ENCODE results near the gene ARHGAP6. TPM values are rescaled to one million over a fixed set of nuclear protein-coding genes. Genes with fewer than 3 reads are reported as not detected.

Gene ARHGAP6
- total RNA-seq, 1 donor from 2014 or later = 16.7 TPM

DNA sequence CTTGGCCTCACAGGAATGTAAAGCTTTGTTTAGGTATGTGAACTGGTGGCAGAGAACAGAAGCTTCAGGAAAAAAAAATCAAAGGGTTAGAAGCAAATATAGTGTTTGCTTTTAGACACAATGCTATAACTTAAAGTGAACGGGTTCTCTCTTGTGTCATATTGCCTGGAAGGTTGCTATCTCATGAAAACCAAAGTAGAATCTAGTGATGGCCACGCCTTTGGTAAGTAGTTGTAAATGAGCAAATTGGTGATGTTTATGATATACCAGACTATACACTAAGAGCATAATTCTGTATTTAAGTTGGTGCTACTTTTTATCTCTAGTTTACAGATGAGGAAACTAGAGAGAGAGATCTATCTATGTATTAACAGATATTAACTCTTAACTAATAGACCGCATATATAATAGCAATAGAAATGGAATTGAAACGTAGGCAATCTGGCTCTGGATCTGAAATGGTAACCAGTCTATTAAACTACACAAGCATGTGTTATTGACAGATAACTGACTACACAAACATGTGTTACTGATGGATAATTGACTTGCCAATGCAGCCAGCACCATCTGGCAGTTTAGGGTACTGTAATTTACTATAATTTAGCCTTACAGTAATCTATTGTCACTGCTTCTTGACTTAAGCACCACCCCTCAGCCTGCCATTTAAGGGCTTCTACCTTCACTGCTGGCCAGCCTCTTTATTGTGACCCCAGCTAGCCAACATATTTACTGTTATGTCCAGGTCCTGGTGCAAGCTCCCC is 513.7 kb downstream of the ARHGAP6 start:
- TF ChIP-seq, protein P1, sequence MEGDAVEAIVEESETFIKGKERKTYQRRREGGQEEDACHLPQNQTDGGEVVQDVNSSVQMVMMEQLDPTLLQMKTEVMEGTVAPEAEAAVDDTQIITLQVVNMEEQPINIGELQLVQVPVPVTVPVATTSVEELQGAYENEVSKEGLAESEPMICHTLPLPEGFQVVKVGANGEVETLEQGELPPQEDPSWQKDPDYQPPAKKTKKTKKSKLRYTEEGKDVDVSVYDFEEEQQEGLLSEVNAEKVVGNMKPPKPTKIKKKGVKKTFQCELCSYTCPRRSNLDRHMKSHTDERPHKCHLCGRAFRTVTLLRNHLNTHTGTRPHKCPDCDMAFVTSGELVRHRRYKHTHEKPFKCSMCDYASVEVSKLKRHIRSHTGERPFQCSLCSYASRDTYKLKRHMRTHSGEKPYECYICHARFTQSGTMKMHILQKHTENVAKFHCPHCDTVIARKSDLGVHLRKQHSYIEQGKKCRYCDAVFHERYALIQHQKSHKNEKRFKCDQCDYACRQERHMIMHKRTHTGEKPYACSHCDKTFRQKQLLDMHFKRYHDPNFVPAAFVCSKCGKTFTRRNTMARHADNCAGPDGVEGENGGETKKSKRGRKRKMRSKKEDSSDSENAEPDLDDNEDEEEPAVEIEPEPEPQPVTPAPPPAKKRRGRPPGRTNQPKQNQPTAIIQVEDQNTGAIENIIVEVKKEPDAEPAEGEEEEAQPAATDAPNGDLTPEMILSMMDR (IDR thresholded peaks at IDR 0.05) = no peak
- peaks cover 4% of the 10 kb centered on the region for H3K36me3 ChIP-seq
- no peaks in the 10 kb centered on the region for H3K4me1 ChIP-seq
- ATAC-seq (no peak), DNase-seq (no peak)
- H3K4me3 ChIP-seq = no peak overlapping the region
- intact Hi-C loops (cut with DNase I) = no loop called here
- no peak overlapping the region for H3K27ac ChIP-seq
- no peaks in the 10 kb centered on the region for H3K27me3 ChIP-seq (ENCODE audit: low read depth)
- no peaks in the 10 kb centered on the region for H3K9me3 ChIP-seq

DNA sequence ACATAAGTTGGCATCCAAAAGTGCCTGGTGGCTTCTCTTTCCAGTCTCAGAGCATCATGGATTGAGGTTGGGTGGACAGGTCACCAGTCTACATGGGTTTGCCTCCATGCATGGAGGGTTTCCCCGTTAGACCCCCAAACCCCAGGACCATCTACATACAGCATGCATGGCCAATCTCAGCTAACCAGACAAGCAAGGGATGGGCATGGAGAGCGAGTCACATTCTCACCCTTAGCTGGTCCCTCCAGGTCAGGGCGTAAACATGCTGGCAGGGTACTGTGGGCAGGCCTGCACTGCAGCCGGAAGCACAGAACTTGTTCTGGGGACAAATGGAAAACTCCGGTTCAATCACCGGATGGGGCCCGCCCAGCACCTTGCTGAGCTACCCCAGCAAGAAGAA is 517.3 kb downstream of the ARHGAP6 start:
- H3K9me3 ChIP-seq = no peaks in the 10 kb centered on the region
- no peaks in the 10 kb centered on the region for H3K27me3 ChIP-seq (ENCODE audit: low read depth)
- no peaks in the 10 kb centered on the region for H3K4me1 ChIP-seq
- no peak overlapping the region for H3K4me3 ChIP-seq
- DNase-seq (no peak), ATAC-seq (no peak)
- intact Hi-C loops (cut with DNase I) = no loop called here
- no peak overlapping the region for H3K27ac ChIP-seq
- TF ChIP-seq, protein P1 (IDR thresholded peaks at IDR 0.05) = no peak
- H3K36me3 ChIP-seq = no peaks in the 10 kb centered on the region

GRCh38 chrX:11146411-11146810 is 519.3 kb downstream of the ARHGAP6 start:
- no peak for ATAC-seq
- no peak for DNase-seq
- TF ChIP-seq, protein P1 (IDR thresholded peaks at IDR 0.05) = no peak
- no peak overlapping the region for H3K4me3 ChIP-seq
- no peaks in the 10 kb centered on the region for H3K27me3 ChIP-seq (ENCODE audit: low read depth)
- no peaks in the 10 kb centered on the region for H3K36me3 ChIP-seq
- H3K4me1 ChIP-seq = no peaks in the 10 kb centered on the region
- no peaks in the 10 kb centered on the region for H3K9me3 ChIP-seq
- intact Hi-C loops (cut with DNase I) = no loop called here
- no peak overlapping the region for H3K27ac ChIP-seq

- ATAC-seq = peak; percentile 62 to 85
- no peak overlapping the region for H3K4me3 ChIP-seq
- DNase-seq = no peak
- TF ChIP-seq, protein P1 (IDR thresholded peaks at IDR 0.05) = peak; percentile 60
- H3K36me3 ChIP-seq = no peaks in the 10 kb centered on the region
- no peaks in the 10 kb centered on the region for H3K27me3 ChIP-seq (ENCODE audit: low read depth)
- H3K4me1 ChIP-seq = no peaks in the 10 kb centered on the region
- no peak overlapping the region for H3K27ac ChIP-seq
- intact Hi-C loops (cut with DNase I) = no loop called here
- H3K9me3 ChIP-seq = no peaks in the 10 kb centered on the region
Observed at GRCh38 chrX:11143931-11144678, 521.6 kb downstream of the ARHGAP6 start.

DNA sequence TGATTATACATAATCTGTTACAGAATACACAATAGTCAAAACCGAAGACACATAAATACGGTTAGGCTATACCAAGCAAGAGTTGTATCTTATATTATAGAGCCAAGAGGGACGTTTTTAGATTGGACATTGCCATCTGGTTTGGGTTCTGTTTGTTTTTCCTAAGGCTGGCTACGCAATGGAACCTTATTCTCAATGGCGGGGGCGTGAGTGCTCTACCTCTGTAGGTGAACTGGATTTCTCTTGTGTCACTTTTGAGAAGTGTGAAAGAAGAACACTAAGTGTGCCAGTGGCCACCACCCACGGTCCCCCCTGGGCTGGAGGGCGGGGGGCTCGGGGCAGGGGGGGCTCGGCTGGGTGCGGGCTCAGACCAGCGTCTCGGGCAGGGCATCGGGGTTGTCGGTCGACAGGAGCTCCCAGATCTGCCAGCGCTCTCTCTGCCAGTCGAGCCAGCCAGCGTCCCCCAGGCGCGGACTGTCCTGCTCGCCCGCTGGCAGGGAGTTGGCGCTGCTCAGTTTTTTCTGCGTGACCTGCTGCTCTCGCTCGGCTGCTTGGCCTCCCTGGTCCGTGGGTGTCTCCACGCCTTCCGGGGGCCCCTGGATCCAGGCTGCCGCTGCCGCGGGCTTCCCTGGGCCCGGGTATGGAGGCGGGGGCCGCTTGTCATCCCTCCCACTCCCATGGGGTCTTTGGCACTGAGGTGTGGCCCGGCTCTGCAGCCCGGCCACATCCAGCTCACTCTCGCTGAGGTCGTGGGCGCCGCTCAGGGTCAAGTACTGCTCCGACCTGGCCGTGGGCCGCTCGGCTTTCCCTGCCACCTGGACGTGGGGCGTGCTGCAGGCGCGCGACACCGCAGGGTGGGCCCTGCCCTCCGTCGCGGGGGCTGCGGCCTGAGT is 527.0 kb downstream of the ARHGAP6 start:
- no peaks in the 10 kb centered on the region for H3K36me3 ChIP-seq
- no peaks in the 10 kb centered on the region for H3K27me3 ChIP-seq (ENCODE audit: low read depth)
- ATAC-seq (peak in 1 of 2 donors; percentile 43), DNase-seq (no peak)
- no peaks in the 10 kb centered on the region for H3K9me3 ChIP-seq
- H3K4me3 ChIP-seq = no peak overlapping the region
- H3K4me1 ChIP-seq = no peaks in the 10 kb centered on the region
- TF ChIP-seq, protein P1 (IDR thresholded peaks at IDR 0.05) = no peak
- intact Hi-C loops (cut with DNase I) = no loop called here
- H3K27ac ChIP-seq = no peak overlapping the region

All from lower lobe of right lung (tissue), 2 donors.